Neural crest cell (in vitro differentiated cells): ENCODE measurements around the gene SH3RF2. TPM values are rescaled to one million over a fixed set of nuclear protein-coding genes. Genes with fewer than 3 reads are reported as not detected.

ENCODE experiments used
- DNase-seq: peaks from one replicate; pipeline ENCODE4 v3.0.0; 2021; ENCODE audit warnings: low read depth, mixed read lengths, low spot score
- H3K27ac Mint-ChIP-seq: one replicate; pipeline ENCODE4 v1.8.0; 2021; ENCODE audit warnings: mild to moderate bottlenecking, mixed read lengths; ENCODE audit not compliant: unreplicated experiment
- H3K27me3 Mint-ChIP-seq: 2 replicates; pipeline ENCODE4 v1.8.0; 2021; ENCODE audit warnings: low read depth, mild to moderate bottlenecking, mixed read lengths
- H3K36me3 Mint-ChIP-seq: 2 replicates; pipeline ENCODE4 v1.8.0; 2021; ENCODE audit warnings: low read depth, mild to moderate bottlenecking, mixed read lengths
- H3K4me1 Mint-ChIP-seq: 2 replicates; pipeline ENCODE4 v1.8.0; 2021; ENCODE audit warnings: mixed read lengths
- H3K4me3 Mint-ChIP-seq: one replicate; pipeline ENCODE4 v1.8.0; 2021; ENCODE audit warnings: mild to moderate bottlenecking, mixed read lengths
- H3K9me3 Mint-ChIP-seq: 2 replicates; pipeline ENCODE4 v1.8.0; 2021; ENCODE audit warnings: mixed read lengths
- total RNA-seq: library from RNA; stranded (reverse); gene quantifications from 2 replicates; pipeline ENCODE4 v1.2.1, GENCODE V29; 2021
- TF ChIP-seq, protein P1 (sequence below): fragments of 200-600 bp; sonication (generic); conservative IDR thresholded peaks from 2 replicates; pipeline ENCODE4 v1.5.0; 2021; ENCODE audit warnings: antibody characterized with exemption, mild to moderate bottlenecking

Gene SH3RF2
- total RNA-seq, 1 donor from 2014 or later: 0.72 TPM

DNA sequence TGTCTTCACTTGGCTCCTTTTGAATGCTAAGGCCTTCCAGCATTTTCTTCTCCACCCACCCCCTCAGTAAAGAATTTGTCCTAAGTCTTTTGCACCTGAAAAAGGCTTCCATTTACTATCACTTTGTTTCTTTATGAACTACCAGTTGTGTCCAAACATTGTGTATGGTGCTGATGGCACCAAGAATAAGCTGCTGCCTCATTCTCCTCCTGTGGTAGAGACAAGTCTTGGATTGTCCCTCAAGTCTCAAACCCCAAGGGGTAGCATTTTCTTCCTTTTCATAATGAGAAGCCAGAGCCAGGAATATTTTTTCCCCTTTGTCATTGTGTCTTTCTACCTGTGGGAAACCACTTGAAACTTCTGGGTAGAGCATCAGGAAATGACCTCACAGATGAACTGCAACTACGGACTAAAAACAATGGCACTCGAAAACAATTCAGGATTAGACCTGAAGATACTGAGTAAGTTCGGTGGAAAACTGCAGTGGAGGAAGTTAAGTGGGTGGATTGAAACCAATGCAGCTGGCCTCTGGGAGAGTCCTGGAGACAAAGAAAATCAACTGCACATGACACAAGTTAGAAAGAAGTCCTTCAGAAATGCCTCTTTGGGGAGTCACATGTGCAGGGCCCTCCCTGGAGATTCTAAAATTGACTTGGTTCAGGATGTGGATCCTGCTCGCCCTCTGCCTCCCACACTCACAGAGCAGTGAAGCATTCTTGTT, 80.5 kb downstream of the SH3RF2 start:
- TF ChIP-seq, protein P1, sequence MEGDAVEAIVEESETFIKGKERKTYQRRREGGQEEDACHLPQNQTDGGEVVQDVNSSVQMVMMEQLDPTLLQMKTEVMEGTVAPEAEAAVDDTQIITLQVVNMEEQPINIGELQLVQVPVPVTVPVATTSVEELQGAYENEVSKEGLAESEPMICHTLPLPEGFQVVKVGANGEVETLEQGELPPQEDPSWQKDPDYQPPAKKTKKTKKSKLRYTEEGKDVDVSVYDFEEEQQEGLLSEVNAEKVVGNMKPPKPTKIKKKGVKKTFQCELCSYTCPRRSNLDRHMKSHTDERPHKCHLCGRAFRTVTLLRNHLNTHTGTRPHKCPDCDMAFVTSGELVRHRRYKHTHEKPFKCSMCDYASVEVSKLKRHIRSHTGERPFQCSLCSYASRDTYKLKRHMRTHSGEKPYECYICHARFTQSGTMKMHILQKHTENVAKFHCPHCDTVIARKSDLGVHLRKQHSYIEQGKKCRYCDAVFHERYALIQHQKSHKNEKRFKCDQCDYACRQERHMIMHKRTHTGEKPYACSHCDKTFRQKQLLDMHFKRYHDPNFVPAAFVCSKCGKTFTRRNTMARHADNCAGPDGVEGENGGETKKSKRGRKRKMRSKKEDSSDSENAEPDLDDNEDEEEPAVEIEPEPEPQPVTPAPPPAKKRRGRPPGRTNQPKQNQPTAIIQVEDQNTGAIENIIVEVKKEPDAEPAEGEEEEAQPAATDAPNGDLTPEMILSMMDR: no peak
- Mint-ChIP-seq H3K4me3 (no peak overlapping the region), H3K4me1 (no peaks in the 10 kb centered on the region), H3K27ac (no peak overlapping the region), H3K27me3 (no peaks in the 10 kb centered on the region), H3K9me3 (peaks cover 2% of the 10 kb centered on the region), H3K36me3 (no peaks in the 10 kb centered on the region)
- DNase-seq: no peak

DNA sequence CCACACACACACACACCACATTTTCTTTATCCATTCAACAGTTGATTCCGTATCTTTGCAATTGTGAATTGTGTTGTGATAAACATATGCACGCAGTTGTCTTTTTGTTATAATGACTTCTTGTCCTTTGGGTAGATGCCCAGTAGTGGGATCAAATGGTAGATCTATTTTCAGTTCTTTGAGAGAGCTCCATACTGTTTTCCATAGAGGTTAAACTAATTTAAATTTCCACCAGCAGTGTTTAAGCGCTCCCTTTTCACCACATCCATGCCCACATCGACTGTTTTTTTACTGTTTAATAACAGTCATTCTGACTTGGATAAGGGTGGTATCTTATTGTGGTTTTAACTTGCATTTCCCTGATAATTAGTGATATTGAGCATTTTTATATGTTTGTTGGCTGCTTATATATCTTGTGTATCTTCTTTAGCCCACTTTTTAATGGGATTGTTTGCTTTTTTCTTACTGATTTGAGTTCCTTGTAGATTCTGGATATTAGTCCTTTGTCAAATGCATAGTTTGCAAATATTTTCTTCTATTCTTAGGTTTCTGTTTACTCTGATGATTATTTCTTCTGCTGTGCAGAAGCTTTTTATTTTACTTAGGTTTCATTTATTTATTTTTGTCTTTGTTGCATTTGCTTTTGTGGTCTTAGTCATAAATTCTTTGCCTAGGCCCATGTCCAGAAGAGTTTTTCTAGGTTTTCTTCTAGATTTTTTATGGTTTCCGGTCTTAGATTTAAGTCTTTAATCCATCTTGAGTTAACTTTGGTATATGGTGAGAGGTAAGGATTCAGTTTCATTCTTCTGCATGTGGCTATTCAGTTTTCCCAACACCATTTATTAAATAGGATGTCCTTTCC, 82.4 kb downstream of the SH3RF2 start:
- H3K36me3 Mint-ChIP-seq: no peaks in the 10 kb centered on the region
- H3K27ac Mint-ChIP-seq: no peak overlapping the region
- no peak for DNase-seq
- no peaks in the 10 kb centered on the region for H3K4me1 Mint-ChIP-seq
- TF ChIP-seq, protein P1: no peak
- H3K27me3 Mint-ChIP-seq: no peaks in the 10 kb centered on the region
- no peak overlapping the region for H3K4me3 Mint-ChIP-seq
- peaks cover 2% of the 10 kb centered on the region for H3K9me3 Mint-ChIP-seq

DNA sequence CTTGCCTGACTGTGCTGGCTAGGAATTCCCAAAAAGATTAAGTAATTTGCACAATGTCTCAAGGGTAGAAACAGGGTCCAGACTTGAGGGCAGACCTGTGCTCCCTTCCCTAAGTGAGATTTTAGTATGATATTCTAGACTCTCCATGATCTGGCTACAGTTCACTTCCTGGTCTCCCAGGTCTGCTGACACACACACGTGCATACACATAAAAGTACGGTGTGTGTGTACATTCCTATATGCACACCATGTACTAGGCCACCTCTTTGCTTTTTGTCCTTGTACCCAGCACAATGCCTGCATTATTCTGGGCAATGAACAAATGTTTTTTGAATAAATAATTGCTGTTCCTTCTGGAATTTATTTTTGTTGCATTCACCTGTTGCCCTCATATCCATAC, 83.7 kb downstream of the SH3RF2 start:
- no peak for DNase-seq
- H3K4me1 Mint-ChIP-seq: no peaks in the 10 kb centered on the region
- TF ChIP-seq, protein P1: no peak
- no peak overlapping the region for H3K27ac Mint-ChIP-seq
- no peak overlapping the region for H3K4me3 Mint-ChIP-seq
- H3K9me3 Mint-ChIP-seq: peaks cover 2% of the 10 kb centered on the region
- H3K36me3 Mint-ChIP-seq: no peaks in the 10 kb centered on the region
- no peaks in the 10 kb centered on the region for H3K27me3 Mint-ChIP-seq

DNA sequence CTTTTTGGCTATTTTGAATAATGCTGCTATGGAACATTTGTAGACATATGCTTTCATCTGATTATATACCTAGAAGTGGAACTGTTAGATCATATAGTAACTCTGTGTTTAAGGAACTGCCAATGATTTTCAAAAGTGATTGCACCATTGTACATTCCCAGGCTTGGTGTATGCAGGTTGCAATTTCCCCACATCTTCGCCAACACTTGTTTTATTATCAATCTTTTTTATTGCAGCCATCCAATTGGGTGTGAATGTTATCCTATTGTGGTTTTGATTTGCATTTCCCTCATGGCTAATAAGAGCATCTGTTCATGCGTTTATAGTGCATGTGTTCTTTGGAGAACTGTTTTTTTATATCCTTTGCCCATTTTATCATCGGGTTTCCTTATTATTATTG, 87.7 kb downstream of the SH3RF2 start:
- peaks cover 4% of the 10 kb centered on the region for H3K4me1 Mint-ChIP-seq
- H3K27me3 Mint-ChIP-seq: no peaks in the 10 kb centered on the region
- H3K9me3 Mint-ChIP-seq: no peaks in the 10 kb centered on the region
- no peaks in the 10 kb centered on the region for H3K36me3 Mint-ChIP-seq
- H3K4me3 Mint-ChIP-seq: no peak overlapping the region
- H3K27ac Mint-ChIP-seq: no peak overlapping the region
- DNase-seq: no peak
- TF ChIP-seq, protein P1: no peak

DNA sequence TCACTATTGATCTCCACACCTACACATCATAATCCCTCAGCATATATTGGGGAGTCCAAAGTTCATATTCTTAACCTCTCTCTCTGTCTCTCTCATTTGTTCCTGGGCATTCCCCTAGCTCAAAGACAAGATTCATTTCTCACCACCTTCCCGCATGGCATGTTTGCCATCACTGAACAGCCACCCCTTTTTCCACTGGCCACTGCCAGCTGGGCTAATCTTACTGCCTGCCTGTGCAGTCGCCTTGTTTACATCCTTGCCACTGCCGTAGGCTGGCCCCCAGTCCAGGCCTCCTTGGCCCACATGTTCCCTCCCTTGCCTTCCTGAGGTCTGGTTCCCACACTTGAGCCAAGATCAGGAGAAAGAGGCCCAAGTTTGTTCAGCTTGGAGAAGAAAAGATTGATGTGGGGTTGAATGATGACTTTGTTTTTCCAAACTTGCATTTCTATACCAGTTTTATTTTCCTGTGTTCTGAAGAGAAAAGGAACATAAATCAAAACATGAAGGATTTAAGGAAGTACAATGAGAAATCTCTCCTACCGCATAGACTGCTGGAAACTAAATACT, 88.8 kb downstream of the SH3RF2 start:
- Mint-ChIP-seq H3K27me3 (no peaks in the 10 kb centered on the region), H3K4me3 (no peak overlapping the region), H3K27ac (no peak overlapping the region), H3K36me3 (no peaks in the 10 kb centered on the region), H3K9me3 (no peaks in the 10 kb centered on the region), H3K4me1 (peaks cover 4% of the 10 kb centered on the region)
- TF ChIP-seq, protein P1: no peak
- DNase-seq: no peak
